H9 (cell line): Measurements from ENCODE around the gene HOXC11. TPM values are rescaled to one million over a fixed set of nuclear protein-coding genes. Genes with fewer than 3 reads are reported as not detected.

Experiments used
- DNase-seq: peaks from one replicate; pipeline ENCODE4 v3.0.0-alpha.2; 2017
- H2AFZ ChIP-seq: one replicate; pipeline ENCODE4 v1.6.1; 2013; ENCODE audit warnings: mild to moderate bottlenecking, low read length, control low read depth, moderate library complexity
- H2AK5ac ChIP-seq: 2 replicates; pipeline ENCODE4 v1.6.1; 2013; ENCODE audit warnings: low read length, control low read depth, mixed read lengths; ENCODE audit not compliant: insufficient read length
- H2BK120ac ChIP-seq: one replicate; pipeline ENCODE4 v1.6.1; 2013; ENCODE audit warnings: low read depth, mild to moderate bottlenecking, low read length, control low read depth, inconsistent platforms; ENCODE audit not compliant: poor library complexity, severe bottlenecking
- H2BK12ac ChIP-seq: 2 replicates; pipeline ENCODE4 v1.6.1; 2013; ENCODE audit warnings: low read length, control low read depth, mixed read lengths, low read depth; ENCODE audit not compliant: insufficient read length
- H2BK15ac ChIP-seq: 2 replicates; pipeline ENCODE4 v1.6.1; 2013; ENCODE audit warnings: low read depth, low read length, control low read depth
- H2BK20ac ChIP-seq: one replicate; pipeline ENCODE4 v1.6.1; 2013; ENCODE audit warnings: low read depth, mild to moderate bottlenecking, low read length, control low read depth, inconsistent platforms; ENCODE audit not compliant: poor library complexity, severe bottlenecking
- H2BK5ac ChIP-seq: 2 replicates; pipeline ENCODE4 v1.6.1; 2013; ENCODE audit warnings: low read length, control low read depth, mixed read lengths; ENCODE audit not compliant: insufficient read length
- H3K14ac ChIP-seq: 2 replicates; pipeline ENCODE4 v1.6.1; 2013; ENCODE audit warnings: low read length, control low read depth; ENCODE audit not compliant: insufficient read depth
- H3K18ac ChIP-seq: 2 replicates; pipeline ENCODE4 v1.6.1; 2013; ENCODE audit warnings: low read depth, mild to moderate bottlenecking, mixed read lengths, low read length, control low read depth; ENCODE audit not compliant: insufficient read length
- H3K23ac ChIP-seq: 2 replicates; pipeline ENCODE4 v1.6.1; 2013; ENCODE audit warnings: low read length, control low read depth, mixed read lengths, low read depth; ENCODE audit not compliant: insufficient read length
- H3K23me2 ChIP-seq: 2 replicates; pipeline ENCODE4 v1.6.1; 2013; ENCODE audit warnings: low read depth, mild to moderate bottlenecking, mixed read lengths, low read length, control low read depth; ENCODE audit not compliant: insufficient read length, poor library complexity, severe bottlenecking
- H3K27ac ChIP-seq: 2 replicates; pipeline ENCODE4 v1.5.1; 2013; ENCODE audit warnings: low read length, control low read depth, mixed read lengths, low read depth; ENCODE audit not compliant: insufficient read length
- H3K27me3 ChIP-seq: 2 replicates; pipeline ENCODE4 v1.6.1; 2013; ENCODE audit warnings: low read length, control low read depth, inconsistent platforms; ENCODE audit not compliant: insufficient read depth
- H3K4ac ChIP-seq: 2 replicates; pipeline ENCODE4 v1.6.1; 2013; ENCODE audit warnings: low read depth, mild to moderate bottlenecking, control low read depth, inconsistent platforms, low read length, moderate library complexity
- H3K4me1 ChIP-seq: 2 replicates; pipeline ENCODE4 v1.6.1; 2013; ENCODE audit warnings: low read length, control low read depth, inconsistent platforms; ENCODE audit not compliant: insufficient read depth
- H3K4me2 ChIP-seq: 2 replicates; pipeline ENCODE4 v1.6.1; 2013; ENCODE audit warnings: low read length, control low read depth, mixed read lengths; ENCODE audit not compliant: insufficient read length, insufficient read depth
- H3K56ac ChIP-seq: 2 replicates; pipeline ENCODE4 v1.6.1; 2013; ENCODE audit warnings: low read depth, mild to moderate bottlenecking, mixed read lengths, low read length, control low read depth; ENCODE audit not compliant: insufficient read length
- H3K79me1 ChIP-seq: 2 replicates; pipeline ENCODE4 v1.6.1; 2013; ENCODE audit warnings: low read depth, mild to moderate bottlenecking, moderate library complexity, low read length, control low read depth, inconsistent platforms; ENCODE audit not compliant: insufficient read depth, poor library complexity, severe bottlenecking
- H3K79me2 ChIP-seq: 2 replicates; pipeline ENCODE4 v1.6.1; 2013; ENCODE audit warnings: low read length, control low read depth, inconsistent platforms; ENCODE audit not compliant: insufficient read depth
- H3K9ac ChIP-seq: 2 replicates; pipeline ENCODE4 v1.6.1; 2013; ENCODE audit warnings: low read length, control low read depth, mixed read lengths; ENCODE audit not compliant: insufficient read length; ENCODE audit errors: extremely low read depth
- H3K9me3 ChIP-seq: one replicate; pipeline ENCODE4 v1.6.1; 2013; ENCODE audit warnings: low read depth, low read length, inconsistent platforms; ENCODE audit not compliant: control insufficient read depth
- H3T11ph ChIP-seq: one replicate; pipeline ENCODE4 v1.6.1; 2013; ENCODE audit warnings: mild to moderate bottlenecking, low read length, control low read depth, inconsistent platforms
- H4K20me1 ChIP-seq: one replicate; pipeline ENCODE4 v1.6.1; 2013; ENCODE audit not compliant: control insufficient read depth, insufficient read length, insufficient read depth
- H4K5ac ChIP-seq: 2 replicates; pipeline ENCODE4 v1.6.1; 2013; ENCODE audit warnings: low read depth, mild to moderate bottlenecking, mixed read lengths, low read length, control low read depth; ENCODE audit not compliant: insufficient read length
- H4K8ac ChIP-seq: replicated peaks from 2 replicates; pipeline ENCODE4 v1.6.1; 2013; ENCODE audit warnings: low read length, control low read depth, mixed read lengths, low read depth; ENCODE audit not compliant: insufficient read length
- H4K91ac ChIP-seq: 2 replicates; pipeline ENCODE4 v1.6.1; 2013; ENCODE audit warnings: low read depth, mild to moderate bottlenecking, moderate library complexity, mixed read lengths, low read length, control low read depth; ENCODE audit not compliant: insufficient read length
- H3K27ac Mint-ChIP-seq, 3 experiments: 2 replicates in 2 of 3; 3 replicates in 1 of 3; pipeline ENCODE4 v1.8.0; 2020 to 2021; ENCODE audit warnings: mixed read lengths in 3 of 3, mild to moderate bottlenecking in 1 of 3, moderate library complexity in 1 of 3
- H3K27me3 Mint-ChIP-seq: 2 replicates; pipeline ENCODE4 v1.8.0; 2021; ENCODE audit warnings: low read depth, mild to moderate bottlenecking, moderate library complexity, mixed read lengths
- H3K36me3 Mint-ChIP-seq, 3 experiments: 2 replicates in 2 of 3; 3 replicates in 1 of 3; pipeline ENCODE4 v1.8.0; 2020 to 2021; ENCODE audit warnings: low read depth in 3 of 3, mixed read lengths in 3 of 3; ENCODE audit not compliant: insufficient read depth in 1 of 3
- H3K4me1 Mint-ChIP-seq, 2 experiments: 2 replicates each; pipeline ENCODE4 v1.8.0; 2020; ENCODE audit warnings: mixed read lengths in 2 of 2
- H3K4me3 Mint-ChIP-seq, 2 experiments: 2 replicates in 1 of 2; 3 replicates in 1 of 2; pipeline ENCODE4 v1.8.0; 2020 to 2021; ENCODE audit warnings: mild to moderate bottlenecking in 2 of 2, mixed read lengths in 2 of 2, moderate library complexity in 1 of 2
- H3K9me3 Mint-ChIP-seq, 2 experiments: 2 replicates in 1 of 2; 3 replicates in 1 of 2; pipeline ENCODE4 v1.8.0; 2020; ENCODE audit warnings: mild to moderate bottlenecking in 2 of 2, mixed read lengths in 2 of 2, moderate library complexity in 1 of 2
- CTCF ChIP-seq: fragments of 200-600 bp; sonication (generic); conservative IDR thresholded peaks from 3 replicates; pipeline ENCODE4 v1.8.0; 2021; ENCODE audit warnings: antibody characterized with exemption, mild to moderate bottlenecking
- total RNA-seq: library from RNA; stranded (reverse); gene quantifications from 2 replicates; pipeline ENCODE4 v1.2.1, GENCODE V29; 2021

HOXC11 gene
- total RNA-seq, 1 experiment from 2014 or later = not detected

GRCh38 chr12:53947743-53948142 lies 25.2 kb upstream of the HOXC11 start:
- Histone ChIP-seq H3K9ac (no peak overlapping the region), H3K23me2 (no peaks in the 10 kb centered on the region), H3K27me3 (peaks cover 99% of the 10 kb centered on the region), H2AFZ (no peak overlapping the region), H4K5ac (no peak overlapping the region), H2BK5ac (no peak overlapping the region), H3K18ac (no peak overlapping the region), H3K79me1 (no peaks in the 10 kb centered on the region), H4K91ac (no peak overlapping the region), H3K56ac (no peak overlapping the region), H3K4ac (no peak overlapping the region), H2AK5ac (no peak overlapping the region), H4K20me1 (no peaks in the 10 kb centered on the region), H2BK120ac (no peak overlapping the region), H3K27ac (no peak overlapping the region), H4K8ac (no peak overlapping the region), H2BK20ac (no peak overlapping the region), H3T11ph (no peak overlapping the region), H3K4me2 (no peak overlapping the region), H3K14ac (no peak overlapping the region), H2BK12ac (no peak overlapping the region), H3K9me3 (no peaks in the 10 kb centered on the region), H3K4me1 (no peaks in the 10 kb centered on the region), H3K79me2 (no peaks in the 10 kb centered on the region), H3K23ac (no peak overlapping the region), H2BK15ac (no peak overlapping the region)
- no peaks in the 10 kb centered on the region for H3K36me3 Mint-ChIP-seq
- no peak for DNase-seq
- peaks cover 2 to 14% of the 10 kb centered on the region in 2 experiments; a peak in 2 of 4 replicates for H3K4me1 Mint-ChIP-seq
- no peak overlapping the region for H3K4me3 Mint-ChIP-seq
- peaks cover 0 to 5% of the 10 kb centered on the region in 2 experiments; a peak in 2 of 5 replicates for H3K9me3 Mint-ChIP-seq
- H3K27me3 Mint-ChIP-seq = peaks cover 100% of the 10 kb centered on the region
- no peak for TF ChIP-seq CTCF
- H3K27ac Mint-ChIP-seq = no peak overlapping the region
